PFSK-1 (cell line): Measurements from ENCODE around the gene CCDC88C.

ENCODE experiments used
- FOXP2 ChIP-seq: optimal IDR thresholded peaks from 2 replicates; pipeline ENCODE3; 2011; ENCODE audit warnings: borderline replicate concordance, control low read depth, inconsistent platforms; ENCODE audit not compliant: insufficient read depth; ENCODE audit errors: extremely low read length, extremely low read depth
- POLR2AphosphoS5 ChIP-seq: IDR thresholded peaks from 2 replicates; pipeline ENCODE4 v1.6.1; 2012; ENCODE audit warnings: low read depth, mild to moderate bottlenecking, control low read depth, low read length, moderate library complexity
- REST ChIP-seq, 2 experiments: IDR thresholded peaks; 2 replicates each; pipeline versions ENCODE4 v1.6.1 to v1.8.0; 2011 to 2012; ENCODE audit warnings: low read depth in 2 of 2, low read length in 2 of 2, control low read depth in 1 of 2, inconsistent platforms in 1 of 2, mild to moderate bottlenecking in 1 of 2, moderate library complexity in 1 of 2; ENCODE audit not compliant: insufficient read depth in 1 of 2
- SIN3A ChIP-seq: IDR thresholded peaks from 2 replicates; pipeline ENCODE4 v1.6.1; 2012; ENCODE audit warnings: mild to moderate bottlenecking, low read length, moderate library complexity, borderline replicate concordance; ENCODE audit not compliant: insufficient read depth
- TAF1 ChIP-seq: IDR thresholded peaks from 2 replicates; pipeline ENCODE4 v1.6.1; 2012; ENCODE audit warnings: low read length, control low read depth, borderline replicate concordance; ENCODE audit not compliant: insufficient read depth

Gene CCDC88C

DNA sequence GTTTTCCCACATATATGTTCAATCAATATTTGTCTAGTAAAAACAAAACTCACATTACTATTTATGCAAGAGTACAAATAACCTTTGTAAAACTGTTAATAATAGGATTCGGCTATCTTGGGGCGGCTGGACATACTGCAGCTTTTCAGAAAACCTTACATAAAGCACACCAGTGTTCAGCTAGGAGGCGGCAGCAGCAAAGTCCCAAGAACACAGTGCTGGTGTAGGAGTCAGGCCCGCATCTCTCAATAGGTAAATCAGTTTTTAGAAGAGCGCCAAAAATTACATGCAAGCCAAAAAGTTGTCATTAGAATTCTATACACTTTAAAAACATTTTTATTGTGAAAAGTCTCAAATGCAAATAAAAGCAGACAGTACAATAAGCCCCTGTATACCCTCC is 37.5 kb downstream of the CCDC88C start:
- TF ChIP-seq REST (IDR thresholded peaks at IDR 0.05; ENCODE audit: insufficient read depth in 1 of 2, low read depth in 2 of 2, low read length in 2 of 2) (no peak), POLR2AphosphoS5 (no peak)

DNA sequence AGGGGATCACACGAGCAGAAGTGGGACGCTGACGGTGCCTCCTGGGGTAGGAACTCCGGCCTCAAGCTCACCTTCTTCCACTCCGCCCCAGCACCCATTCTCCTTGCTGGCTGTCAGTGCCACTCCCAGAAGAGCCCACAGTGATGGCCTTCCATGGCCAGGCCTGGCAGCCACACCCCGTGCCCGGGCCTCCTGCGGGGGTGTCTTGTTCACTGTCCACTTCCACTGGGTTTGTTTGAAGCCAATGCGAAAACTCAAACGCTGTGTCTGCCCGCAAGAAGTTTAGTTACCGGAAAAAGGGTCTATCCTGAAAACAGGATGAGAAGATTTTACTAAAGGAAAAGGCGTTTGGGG is 38.1 kb downstream of the CCDC88C start:
- TF ChIP-seq POLR2AphosphoS5 (no peak), TAF1 (no peak), SIN3A (no peak), FOXP2 (no peak), REST (IDR thresholded peaks at IDR 0.05; ENCODE audit: insufficient read depth in 1 of 2, low read depth in 2 of 2, low read length in 2 of 2) (no peak)

- TF ChIP-seq FOXP2: no peak
- no peak for TF ChIP-seq POLR2AphosphoS5
- no peak for TF ChIP-seq SIN3A
- TF ChIP-seq TAF1: no peak
- TF ChIP-seq REST (IDR thresholded peaks at IDR 0.05; ENCODE audit: insufficient read depth in 1 of 2, low read depth in 2 of 2, low read length in 2 of 2): no peak
Observed at GRCh38 chr14:91378930-91379578, 38.6 kb downstream of the CCDC88C start.

- TF ChIP-seq SIN3A (no peak), POLR2AphosphoS5 (no peak), FOXP2 (no peak), TAF1 (no peak), REST (IDR thresholded peaks at IDR 0.05; ENCODE audit: insufficient read depth in 1 of 2, low read depth in 2 of 2, low read length in 2 of 2) (no peak)
Observed at GRCh38 chr14:91377700-91378652, 39.6 kb downstream of the CCDC88C start.
